A549 (cell line): ENCODE measurements around the gene C1orf53.

Experiments
- CTCF ChIP-seq: fragments of >200 bp; sonication (Bioruptor Twin); formaldehyde crosslinking; IDR thresholded peaks from 3 replicates; pipeline ENCODE4 v1.5.1; 2016
- E2F6 ChIP-seq: IDR thresholded peaks from 2 replicates; pipeline ENCODE4 v1.6.1; 2012; ENCODE audit warnings: low read depth, borderline replicate concordance
- EP300 ChIP-seq, 2 experiments: fragments of >200 bp; sonication (Bioruptor Twin); formaldehyde crosslinking; IDR thresholded peaks; 2 replicates in 1 of 2; 3 replicates in 1 of 2; pipeline ENCODE4 v1.6.1; 2016 to 2017
- NR3C1 ChIP-seq: fragments of >200 bp; sonication (Bioruptor Twin); formaldehyde crosslinking; IDR thresholded peaks from 3 replicates; pipeline ENCODE4 v1.6.1; 2017
- POLR2A ChIP-seq: IDR thresholded peaks from 2 replicates; pipeline ENCODE4 v1.6.1; 2012; ENCODE audit warnings: mild to moderate bottlenecking, low read length
- RAD21 ChIP-seq, 2 experiments: fragments of >200 bp in 1 of 2; sonication (Bioruptor Twin) in 1 of 2; formaldehyde crosslinking in 1 of 2; IDR thresholded peaks in 1 of 2; conservative IDR thresholded peaks in 1 of 2; 2 replicates in 1 of 2; 3 replicates in 1 of 2; pipeline ENCODE4 v1.6.1; 2012 to 2018; ENCODE audit warnings: inconsistent platforms in 1 of 2
- REST ChIP-seq: fragments of 200-600 bp; sonication (generic); IDR thresholded peaks from 2 replicates; pipeline ENCODE4 v1.6.1; 2016; ENCODE audit warnings: antibody characterized with exemption, mild to moderate bottlenecking, moderate library complexity
- RNF2 ChIP-seq: fragments of 200-600 bp; sonication (generic); IDR thresholded peaks from 2 replicates; pipeline ENCODE4 v1.6.1; 2016; ENCODE audit warnings: low read depth, mild to moderate bottlenecking, antibody characterized with exemption, moderate library complexity, borderline replicate concordance
- SREBF2 ChIP-seq: fragments of 450-650 bp; IDR thresholded peaks from 2 replicates; pipeline ENCODE4 v1.6.1; 2014; ENCODE audit warnings: mild to moderate bottlenecking, moderate library complexity
- USF2 ChIP-seq: fragments of 450-650 bp; IDR thresholded peaks from 2 replicates; pipeline ENCODE4 v1.6.1; 2014; ENCODE audit warnings: antibody characterized with exemption

- TF ChIP-seq CTCF: no peak
- no peak for TF ChIP-seq REST
- no peak for TF ChIP-seq EP300 (IDR thresholded peaks at IDR 0.05)
- no peak for TF ChIP-seq E2F6
- TF ChIP-seq SREBF2: no peak
- no peak for TF ChIP-seq POLR2A
- TF ChIP-seq NR3C1: no peak
- no peak for TF ChIP-seq RNF2
- no peak for TF ChIP-seq USF2
- no peak for TF ChIP-seq RAD21 (conservative IDR thresholded peaks at IDR 0.05 in 1 of 2, IDR thresholded peaks at IDR 0.05 in 1 of 2)
Measured at GRCh38 chr1:197902131-197902453, 338 bp upstream of the C1orf53 start.
